ENCODE measurements around the gene KLF9.

GRCh38 chr9:70411930-70412831 is 2.3 kb downstream of the KLF9 start:
- TF ChIP-seq CTCF (conservative IDR thresholded peaks at IDR 0.05; ENCODE audit: low read depth, low read length) (no peak), EZH2 (IDR thresholded peaks at IDR 0.05; ENCODE audit: low read length, unreplicated experiment) (no peak), EZH2phosphoT487 (IDR thresholded peaks at IDR 0.05; ENCODE audit: borderline replicate concordance, low read length) (no peak)
